Lower leg skin (tissue), 4 donors: ENCODE measurements around the gene MBNL2. TPM values are rescaled to one million over a fixed set of nuclear protein-coding genes. Genes with fewer than 3 reads are reported as not detected.

ENCODE experiments used
- DNase-seq, 2 donors: peaks; one replicate each; pipeline ENCODE4 v3.0.0-alpha.2; 2019; ENCODE audit warnings: low spot score in 2 of 2
- H3K4me3 ChIP-seq: fragments of 200-600 bp; sonication (generic); 2 replicates; pipeline ENCODE4 v1.5.1; 2017; ENCODE audit warnings: mild to moderate bottlenecking, low read depth; ENCODE audit not compliant: poor library complexity, severe bottlenecking
- CTCF ChIP-seq, 3 donors: fragments of 450-650 bp; IDR thresholded peaks; one replicate each; pipeline ENCODE4 v1.5.1; 2016; ENCODE audit warnings: antibody characterized with exemption in 3 of 3, mild to moderate bottlenecking in 3 of 3, moderate library complexity in 2 of 3
- POLR2A ChIP-seq, 2 donors: fragments of 450-650 bp; IDR thresholded peaks; one replicate each; pipeline ENCODE4 v1.6.1; 2016 to 2017; ENCODE audit warnings: antibody characterized with exemption in 2 of 2, mild to moderate bottlenecking in 1 of 2, moderate library complexity in 1 of 2
- whole genome bisulfite sequencing, 2 donors: methylation state at CpG; one replicate each; pipeline ENCODE4 v1.1.5; 2018; 5-methylcytosine and 5-hydroxymethylcytosine counted together
- intact Hi-C: fragments of 100-400 bp; cut with DNase I; formaldehyde crosslinking; loops from one replicate; pipeline ENCODE4 v1.15.0; 2023; ENCODE audit warnings: low total_unique reads
- total RNA-seq, 4 donors: library from RNA; depleted of rRNA; stranded (reverse); fragments of >200 nt; gene quantifications; one replicate each; pipeline ENCODE4 v1.1.0, GENCODE V29; 2016

MBNL2 gene
- total RNA-seq, 4 donors from 2014 or later, result 37.6 to 59.5 (median 45.4) TPM

- DNase-seq, result no peak
- WGBS, 2 donors, result 45 to 59% methylated on average over 9 of the region's 9 CpGs
- intact Hi-C loops, result no loop called here
- TF ChIP-seq CTCF (IDR thresholded peaks at IDR 0.05) (no peak), POLR2A (IDR thresholded peaks at IDR 0.05) (no peak)
- no peak overlapping the region for H3K4me3 ChIP-seq
Observed at GRCh38 chr13:97319113-97319720, 97.1 kb downstream of the MBNL2 start.

- WGBS, 2 donors, result 45 to 50% methylated on average over 2 of the region's 2 CpGs
- TF ChIP-seq POLR2A (IDR thresholded peaks at IDR 0.05), result no peak
- TF ChIP-seq CTCF (IDR thresholded peaks at IDR 0.05), result no peak
- no peak overlapping the region for H3K4me3 ChIP-seq
- DNase-seq, result no peak
- intact Hi-C loops, result no loop called here
Observed at GRCh38 chr13:97321101-97321500, 99.0 kb downstream of the MBNL2 start.

- no peak overlapping the region for H3K4me3 ChIP-seq
- no peak for TF ChIP-seq POLR2A (IDR thresholded peaks at IDR 0.05)
- no peak for TF ChIP-seq CTCF (IDR thresholded peaks at IDR 0.05)
- WGBS, 2 donors, result 58 to 66% methylated on average over 7 of the region's 7 CpGs
- DNase-seq, result no peak
- intact Hi-C loops, result no loop called here
Observed at GRCh38 chr13:97321616-97322321, 99.6 kb downstream of the MBNL2 start.

- no peak for DNase-seq
- TF ChIP-seq POLR2A (IDR thresholded peaks at IDR 0.05), result no peak
- TF ChIP-seq CTCF (IDR thresholded peaks at IDR 0.05), result no peak
- H3K4me3 ChIP-seq, result no peak overlapping the region
- intact Hi-C loops, result no loop called here
- WGBS, 2 donors, result 84 to 86% methylated on average over 3 of the region's 3 CpGs
Observed at GRCh38 chr13:97322740-97323342, 100.7 kb downstream of the MBNL2 start.

- DNase-seq, result no peak
- 94 to 98% methylated on average over 5 of the region's 5 CpGs for WGBS, 2 donors
- intact Hi-C loops, result no loop called here
- H3K4me3 ChIP-seq, result no peak overlapping the region
- TF ChIP-seq CTCF (IDR thresholded peaks at IDR 0.05) (no peak), POLR2A (IDR thresholded peaks at IDR 0.05) (no peak)
Observed at GRCh38 chr13:97324115-97324514, 102.0 kb downstream of the MBNL2 start.
